ENCODE results near the gene DDO.

- TF ChIP-seq CTCF (conservative IDR thresholded peaks at IDR 0.05 in 1 of 2, IDR thresholded peaks at IDR 0.05 in 1 of 2; ENCODE audit: extremely low read depth in 1 of 2, insufficient read depth in 1 of 2, low read depth in 1 of 2, low read length in 2 of 2) (no peak), EZH2 (IDR thresholded peaks at IDR 0.05; ENCODE audit: borderline replicate concordance, low read length) (no peak)
Measured at GRCh38 chr6:110395221-110395620, 20.2 kb downstream of the DDO start.

All from mammary epithelial cell (primary cell).